ENCODE measurements around the gene LSM7. TPM values are rescaled to one million over a fixed set of nuclear protein-coding genes. Genes with fewer than 3 reads are reported as not detected.
A peak's percentile ranks its signal among the peaks of the same experiment; 100 is the strongest.

Gene LSM7
- total and polyA plus RNA-seq, 9 of the 15 experiments (the other 6 are each of a cell fraction or from before 2014, with no cell fraction given), result 40.5 to 690 (median 265) TPM

- TF ChIP-seq SIX5 (IDR thresholded peaks at IDR 0.05; ENCODE audit: borderline replicate concordance in 1 of 2, insufficient read depth in 1 of 2, low read depth in 1 of 2, low read length in 2 of 2) (no peak), ZBTB12 (CRISPR knock-in tag; IDR thresholded peaks at IDR 0.05) (no peak), TAF1 (IDR thresholded peaks at IDR 0.05; ENCODE audit: control insufficient read depth, extremely low read depth, insufficient read depth, low read length, severe bottlenecking) (no peak), ATF6 (CRISPR knock-in tag; IDR thresholded peaks at IDR 0.05) (no peak), ZC3H8 (IDR thresholded peaks at IDR 0.05) (no peak), CREM (IDR thresholded peaks at IDR 0.05; ENCODE audit: low read depth) (no peak), KLF6 (CRISPR knock-in tag; IDR thresholded peaks at IDR 0.05; ENCODE audit: borderline replicate concordance) (no peak), FUS (optimal IDR thresholded peaks at IDR 0.05; ENCODE audit: low read depth, low read length) (no peak), HMG20B (CRISPR knock-in tag; IDR thresholded peaks at IDR 0.05) (no peak), RBM25 (IDR thresholded peaks at IDR 0.05; ENCODE audit: low read depth, low read length, severe bottlenecking) (peak; percentile 78), RAD21 (CRISPR knock-in tag; conservative IDR thresholded peaks at IDR 0.05 in 1 of 2, IDR thresholded peaks at IDR 0.05 in 1 of 2) (no peak), THRAP3 (IDR thresholded peaks at IDR 0.05; ENCODE audit: borderline replicate concordance) (no peak), ZNF717 (CRISPR knock-in tag; IDR thresholded peaks at IDR 0.05) (no peak), FIP1L1 (IDR thresholded peaks at IDR 0.05; ENCODE audit: low read depth, low read length, poor library complexity, severe bottlenecking) (peak; percentile 8), RNF219 (CRISPR knock-in tag; IDR thresholded peaks at IDR 0.05) (no peak), HIVEP1 (CRISPR knock-in tag; IDR thresholded peaks at IDR 0.05) (no peak), STAT5A (IDR thresholded peaks at IDR 0.05; ENCODE audit: borderline replicate concordance, low read length) (no peak), NCOA4 (IDR thresholded peaks at IDR 0.05; ENCODE audit: partially characterized antibody) (no peak), SMAD3 (CRISPR knock-in tag; conservative IDR thresholded peaks at IDR 0.05) (no peak), ZNF77 (CRISPR knock-in tag; IDR thresholded peaks at IDR 0.05) (no peak), KLF13 (tag; IDR thresholded peaks at IDR 0.05; ENCODE audit: borderline replicate concordance, low read depth) (no peak), FOXK1 (CRISPR knock-in tag; IDR thresholded peaks at IDR 0.05; ENCODE audit: borderline replicate concordance) (no peak), IRF9 (tag; IDR thresholded peaks at IDR 0.05) (no peak), HMG20A (CRISPR knock-in tag; conservative IDR thresholded peaks at IDR 0.05) (no peak)
Measured at GRCh38 chr19:2274185-2274711, 54.1 kb downstream of the LSM7 start (continued).

All from K562 (cell line).